Measurements from ENCODE around the gene STK32C. TPM values are rescaled to one million over a fixed set of nuclear protein-coding genes. Genes with fewer than 3 reads are reported as not detected.

STK32C gene
- total RNA-seq, 2 donors from 2014 or later, result 8.4 to 9.9 TPM

DNA sequence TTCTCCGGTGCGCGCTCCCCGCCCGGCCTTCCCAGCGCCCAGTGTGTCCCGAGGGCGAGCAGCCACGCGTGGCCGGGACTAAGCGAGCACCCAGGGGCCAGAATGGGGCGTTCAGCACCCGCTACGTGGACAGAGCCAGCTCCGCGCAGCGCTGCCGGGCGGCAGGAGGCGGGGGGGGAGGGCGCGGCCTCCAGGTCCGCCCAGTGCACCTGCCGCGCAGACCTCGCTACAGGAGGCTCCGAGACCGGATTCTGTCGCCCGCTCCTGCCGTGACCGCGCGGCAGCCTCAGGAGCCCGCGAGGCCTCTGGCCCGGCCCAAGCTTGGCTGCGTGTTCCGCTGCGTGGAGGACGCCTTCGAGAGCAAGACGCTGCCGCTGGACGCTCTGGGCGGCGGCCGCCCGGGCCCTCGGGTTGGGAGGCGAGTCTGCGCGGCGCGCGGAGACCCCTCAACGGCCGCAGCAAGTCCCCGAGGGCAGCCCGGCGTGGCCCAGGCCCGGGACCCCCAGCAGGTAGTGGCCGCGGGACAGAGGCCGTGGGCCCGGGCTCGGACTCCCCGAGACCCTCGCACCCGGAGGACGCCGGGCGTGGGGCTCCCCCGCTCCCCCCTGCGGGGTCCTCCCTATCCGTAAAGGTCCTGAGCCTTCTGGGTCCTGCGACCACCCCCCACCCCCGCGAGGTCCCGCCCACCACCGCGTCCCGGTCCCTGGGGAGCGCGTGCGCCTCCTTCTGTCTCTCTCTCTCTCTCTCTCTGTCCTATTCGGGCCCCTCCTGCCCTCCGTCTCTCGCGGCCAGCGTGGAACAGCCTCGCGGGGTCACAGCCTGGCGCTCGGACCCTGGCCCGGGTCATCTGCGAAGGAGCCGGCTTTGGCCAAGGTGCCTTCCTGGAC lies 121.9 kb downstream of the STK32C start:
- no peaks in the 10 kb centered on the region for H3K4me1 Mint-ChIP-seq
- peaks cover 3% of the 10 kb centered on the region for H3K9me3 Mint-ChIP-seq
- peaks cover 73% of the 10 kb centered on the region for H3K27me3 Mint-ChIP-seq (ENCODE audit: insufficient read depth)
- TF ChIP-seq, protein P1, sequence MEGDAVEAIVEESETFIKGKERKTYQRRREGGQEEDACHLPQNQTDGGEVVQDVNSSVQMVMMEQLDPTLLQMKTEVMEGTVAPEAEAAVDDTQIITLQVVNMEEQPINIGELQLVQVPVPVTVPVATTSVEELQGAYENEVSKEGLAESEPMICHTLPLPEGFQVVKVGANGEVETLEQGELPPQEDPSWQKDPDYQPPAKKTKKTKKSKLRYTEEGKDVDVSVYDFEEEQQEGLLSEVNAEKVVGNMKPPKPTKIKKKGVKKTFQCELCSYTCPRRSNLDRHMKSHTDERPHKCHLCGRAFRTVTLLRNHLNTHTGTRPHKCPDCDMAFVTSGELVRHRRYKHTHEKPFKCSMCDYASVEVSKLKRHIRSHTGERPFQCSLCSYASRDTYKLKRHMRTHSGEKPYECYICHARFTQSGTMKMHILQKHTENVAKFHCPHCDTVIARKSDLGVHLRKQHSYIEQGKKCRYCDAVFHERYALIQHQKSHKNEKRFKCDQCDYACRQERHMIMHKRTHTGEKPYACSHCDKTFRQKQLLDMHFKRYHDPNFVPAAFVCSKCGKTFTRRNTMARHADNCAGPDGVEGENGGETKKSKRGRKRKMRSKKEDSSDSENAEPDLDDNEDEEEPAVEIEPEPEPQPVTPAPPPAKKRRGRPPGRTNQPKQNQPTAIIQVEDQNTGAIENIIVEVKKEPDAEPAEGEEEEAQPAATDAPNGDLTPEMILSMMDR (conservative IDR thresholded peaks at IDR 0.05), result no peak
- H3K9me3 ChIP-seq (ENCODE audit: control insufficient read depth, low read length), result no peaks in the 10 kb centered on the region
- H3K4me1 ChIP-seq (ENCODE audit: control insufficient read depth, insufficient read depth, low read length), result no peaks in the 10 kb centered on the region
- 5 to 8% methylated on average over 13 to 99 of the region's 99 CpGs for WGBS, 2 experiments (ENCODE audit: insufficient coverage in 1 of 2, insufficient read length in 1 of 2)
- no peak overlapping the region for H3K27ac ChIP-seq (ENCODE audit: low read depth, low read length)
- H3K36me3 Mint-ChIP-seq (ENCODE audit: low read depth), result peaks cover 5% of the 10 kb centered on the region
- no peaks in the 10 kb centered on the region for H3K36me3 ChIP-seq (ENCODE audit: control insufficient read depth, insufficient read depth, low read length)
- H3K4me3 Mint-ChIP-seq, result peak overlapping the region; percentile 29
- H3K9ac ChIP-seq (ENCODE audit: extremely low read depth, low read length, poor library complexity, severe bottlenecking), result no peak overlapping the region
- H3K27ac Mint-ChIP-seq, result no peak overlapping the region
- no peak overlapping the region for H3K4me3 ChIP-seq (ENCODE audit: low read length)
- peak; percentile 87 for DNase-seq
- H3K27me3 ChIP-seq (ENCODE audit: control insufficient read depth, insufficient read depth, low read length, poor library complexity, severe bottlenecking), result peaks cover 91% of the 10 kb centered on the region

DNA sequence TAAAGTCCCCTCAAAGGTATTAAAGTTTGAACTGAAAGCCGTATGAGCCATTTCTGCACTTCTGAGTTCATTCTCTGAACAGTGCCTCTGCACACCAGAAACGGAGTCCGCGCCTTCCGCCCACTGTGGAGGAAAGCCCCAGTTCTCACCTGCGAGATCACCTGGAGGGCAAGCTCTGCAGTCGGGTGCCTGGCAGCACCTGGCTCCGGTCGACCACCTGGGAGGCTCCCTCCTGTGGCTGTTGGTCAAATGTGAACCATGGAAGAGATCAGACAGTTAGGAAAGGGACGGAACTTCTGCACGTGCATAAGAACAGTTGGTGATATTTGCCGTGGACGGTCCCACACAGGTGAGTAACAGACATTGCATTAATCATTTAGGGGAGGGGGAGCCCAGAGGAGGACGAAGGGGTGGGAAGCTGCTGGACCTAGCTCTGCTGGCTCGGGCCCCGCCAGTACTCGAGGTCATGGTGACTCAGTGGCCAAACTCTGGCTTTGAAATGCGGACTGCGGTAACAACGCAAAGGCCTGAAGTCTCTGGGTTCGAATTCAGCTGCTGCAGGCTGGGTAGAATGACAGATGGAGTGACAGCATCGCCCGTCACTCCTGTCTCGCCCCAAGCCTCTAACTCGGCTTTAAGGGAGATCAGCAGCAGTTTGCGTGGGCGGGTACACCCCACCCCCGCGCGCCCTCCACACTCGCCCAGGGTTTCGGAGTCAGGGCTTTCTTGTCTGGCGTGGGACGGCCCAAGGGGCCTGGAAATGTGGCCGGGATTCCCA lies 122.7 kb downstream of the STK32C start:
- Mint-ChIP-seq H3K27me3 (ENCODE audit: insufficient read depth) (peaks cover 72% of the 10 kb centered on the region), H3K9me3 (no peaks in the 10 kb centered on the region), H3K27ac (no peak overlapping the region), H3K4me1 (no peaks in the 10 kb centered on the region), H3K4me3 (no peak overlapping the region), H3K36me3 (ENCODE audit: low read depth) (no peaks in the 10 kb centered on the region)
- H3K27me3 ChIP-seq (ENCODE audit: control insufficient read depth, insufficient read depth, low read length, poor library complexity, severe bottlenecking), result peaks cover 90% of the 10 kb centered on the region
- no peaks in the 10 kb centered on the region for H3K4me1 ChIP-seq (ENCODE audit: control insufficient read depth, insufficient read depth, low read length)
- H3K9me3 ChIP-seq (ENCODE audit: control insufficient read depth, low read length), result no peaks in the 10 kb centered on the region
- no peak overlapping the region for H3K9ac ChIP-seq (ENCODE audit: extremely low read depth, low read length, poor library complexity, severe bottlenecking)
- DNase-seq, result no peak
- no peak overlapping the region for H3K27ac ChIP-seq (ENCODE audit: low read depth, low read length)
- no peaks in the 10 kb centered on the region for H3K36me3 ChIP-seq (ENCODE audit: control insufficient read depth, insufficient read depth, low read length)
- 34 to 45% methylated on average over 27 to 35 of the region's 35 CpGs for WGBS, 2 experiments (ENCODE audit: insufficient coverage in 1 of 2, insufficient read length in 1 of 2)
- no peak overlapping the region for H3K4me3 ChIP-seq (ENCODE audit: low read length)
- TF ChIP-seq, protein P1 (conservative IDR thresholded peaks at IDR 0.05), result peak; percentile 10

DNA sequence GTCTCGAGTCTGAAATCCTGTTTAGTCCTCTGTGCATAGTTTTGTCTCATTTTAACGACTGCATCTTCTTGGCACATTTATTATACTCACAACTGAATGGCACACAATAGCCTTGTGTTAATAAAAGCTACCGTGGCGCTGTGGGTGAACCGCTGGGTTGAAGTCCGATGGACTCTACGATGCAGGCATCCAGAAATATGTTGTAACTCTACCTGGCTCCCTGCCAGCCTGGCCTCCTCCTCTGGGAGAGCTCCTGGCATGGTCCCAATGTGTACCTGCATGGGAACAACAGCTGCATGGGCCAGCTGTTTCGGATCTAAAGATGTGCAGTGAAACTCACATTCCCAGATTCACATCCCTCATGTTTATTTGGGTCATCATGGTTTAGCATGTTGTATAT lies 124.7 kb downstream of the STK32C start:
- no peak for DNase-seq
- H3K36me3 Mint-ChIP-seq (ENCODE audit: low read depth), result no peaks in the 10 kb centered on the region
- Histone ChIP-seq H3K9me3 (ENCODE audit: control insufficient read depth, low read length) (no peaks in the 10 kb centered on the region), H3K36me3 (ENCODE audit: control insufficient read depth, insufficient read depth, low read length) (no peaks in the 10 kb centered on the region), H3K9ac (ENCODE audit: extremely low read depth, low read length, poor library complexity, severe bottlenecking) (no peak overlapping the region), H3K4me3 (ENCODE audit: low read length) (no peak overlapping the region), H3K27ac (ENCODE audit: low read depth, low read length) (no peak overlapping the region), H3K4me1 (ENCODE audit: control insufficient read depth, insufficient read depth, low read length) (no peaks in the 10 kb centered on the region), H3K27me3 (ENCODE audit: control insufficient read depth, insufficient read depth, low read length, poor library complexity, severe bottlenecking) (peaks cover 74% of the 10 kb centered on the region)
- 89 to 91% methylated on average over 7 to 8 of the region's 8 CpGs for WGBS, 2 experiments (ENCODE audit: insufficient coverage in 1 of 2, insufficient read length in 1 of 2)
- H3K4me3 Mint-ChIP-seq, result no peak overlapping the region
- peaks cover 54% of the 10 kb centered on the region for H3K27me3 Mint-ChIP-seq (ENCODE audit: insufficient read depth)
- no peak overlapping the region for H3K27ac Mint-ChIP-seq
- no peaks in the 10 kb centered on the region for H3K4me1 Mint-ChIP-seq
- TF ChIP-seq, protein P1 (conservative IDR thresholded peaks at IDR 0.05), result no peak
- H3K9me3 Mint-ChIP-seq, result no peaks in the 10 kb centered on the region

All from endodermal cell (in vitro differentiated cells).